K562 (cell line): ENCODE data around the gene ATP6V1F. TPM values are rescaled to one million over a fixed set of nuclear protein-coding genes. Genes with fewer than 3 reads are reported as not detected.

Experiments
- ATAC-seq: fragments of 200-7000 bp; cut with Tn5 transposase; 3 replicates; pipeline ENCODE4 v1.9.1; 2020; ENCODE audit warnings: moderate library complexity
- BruUV-seq: library from RNA; stranded (reverse); fragments of 400-500 nt; replicated peaks from 2 replicates; lab custom pipeline; 2021; lab: Mats Ljungman, UMichigan
- CTCF ChIA-PET: fragments of 300-600 bp; formaldehyde crosslinking; extraction: SDS; loops from one replicate; lab custom pipeline; 2021; ENCODE audit warnings: low intra/inter-chr PET ratio; lab: Yijun Ruan, JAX
- POLR2A ChIA-PET: fragments of 300-600, 350-650 bp; sonication (Branson Sonifier 250); formaldehyde crosslinking; extraction: SDS; loops from one replicate; lab custom pipeline; 2021; ENCODE audit warnings: antibody characterized with exemption, inconsistent platforms; lab: Yijun Ruan, JAX
- DNase-seq, 4 experiments: peaks; one replicate each; pipeline versions ENCODE4 v3.0.0 to v3.0.0-alpha.2; 2011 to 2018; ENCODE audit warnings: low spot score in 3 of 4, mixed read lengths in 3 of 4; ENCODE audit errors: extremely low read depth in 1 of 4
- FAIRE-seq: peaks from 2 replicates; lab custom pipeline; 2011; peaks lifted over from hg19 to GRCh38; lab: Jason Lieb, UNC
- H2AFZ ChIP-seq: 2 replicates; pipeline ENCODE4 v1.6.0; 2011; ENCODE audit warnings: low read depth, low read length, control low read depth, inconsistent platforms
- H3K27ac ChIP-seq: fragments of 200-600 bp; 3 replicates; pipeline ENCODE4 v1.8.0; 2011; ENCODE audit warnings: low read depth, mild to moderate bottlenecking, control low read depth, inconsistent platforms, low read length, moderate library complexity, mixed read lengths; ENCODE audit errors: extremely low read depth
- H3K27me3 ChIP-seq, 2 experiments: fragments of 300-600 bp in 1 of 2; 2 replicates in 1 of 2; 3 replicates in 1 of 2; pipeline versions ENCODE4 v1.6.0 to v1.8.0; 2011; ENCODE audit warnings: inconsistent platforms in 2 of 2, low read length in 2 of 2, mild to moderate bottlenecking in 1 of 2, mixed read lengths in 1 of 2, moderate library complexity in 1 of 2; ENCODE audit not compliant: control insufficient read depth in 2 of 2, insufficient read depth in 2 of 2
- H3K36me3 ChIP-seq: fragments of 300-600 bp; 3 replicates; pipeline ENCODE4 v1.8.0; 2011; ENCODE audit warnings: mild to moderate bottlenecking, low read length, inconsistent platforms; ENCODE audit not compliant: control insufficient read depth, insufficient read depth
- H3K4me1 ChIP-seq, 2 experiments: fragments of 200-600 bp in 1 of 2; replicated peaks in 1 of 2; 2 replicates in 1 of 2; 3 replicates in 1 of 2; pipeline versions ENCODE4 v1.5.1 to v1.8.0; 2011; ENCODE audit warnings: inconsistent platforms in 2 of 2, low read length in 2 of 2, mild to moderate bottlenecking in 1 of 2, mixed read lengths in 1 of 2, moderate library complexity in 1 of 2; ENCODE audit not compliant: control insufficient read depth in 2 of 2, insufficient read depth in 2 of 2
- H3K4me2 ChIP-seq: 2 replicates; pipeline ENCODE4 v1.6.1; 2011; ENCODE audit warnings: low read length, control low read depth, inconsistent platforms, mixed read lengths; ENCODE audit not compliant: insufficient read depth
- H3K4me3 ChIP-seq: fragments of 200-600 bp; sonication (generic), shearing (Covaris generic); 2 replicates; pipeline ENCODE4 v1.5.1; 2016; ENCODE audit warnings: control low read depth, inconsistent platforms
- H3K79me2 ChIP-seq: fragments of 200-600 bp; 3 replicates; pipeline ENCODE4 v1.8.0; 2011; ENCODE audit warnings: low read length, inconsistent platforms; ENCODE audit not compliant: control insufficient read depth, insufficient read depth
- H3K9ac ChIP-seq, 2 experiments: 2 replicates each; pipeline versions ENCODE4 v1.6.0 to v1.6.1; 2011; ENCODE audit warnings: low read depth in 2 of 2, low read length in 2 of 2, control low read depth in 1 of 2, inconsistent platforms in 1 of 2, mild to moderate bottlenecking in 1 of 2, mixed read lengths in 1 of 2; ENCODE audit not compliant: insufficient read depth in 1 of 2
- H3K9me1 ChIP-seq: one replicate; pipeline ENCODE4 v1.6.0; 2011; ENCODE audit warnings: inconsistent platforms, mild to moderate bottlenecking, low read length, moderate library complexity; ENCODE audit not compliant: control insufficient read depth, insufficient read depth
- H3K9me3 ChIP-seq: replicated peaks from 2 replicates; pipeline ENCODE4 v1.5.1; 2011; ENCODE audit warnings: low read depth, low read length, inconsistent platforms; ENCODE audit not compliant: control insufficient read depth, insufficient read depth
- H4K20me1 ChIP-seq: replicated peaks from 2 replicates; pipeline ENCODE4 v1.6.1; 2011; ENCODE audit warnings: low read length, inconsistent platforms, mixed read lengths; ENCODE audit not compliant: control insufficient read depth, insufficient read depth
- CBX3 ChIP-seq, 2 experiments: IDR thresholded peaks; 1 replicate in 1 of 2; 2 replicates in 1 of 2; pipeline ENCODE4 v1.6.1; 2012; ENCODE audit warnings: inconsistent platforms in 2 of 2, low read length in 2 of 2, borderline replicate concordance in 1 of 2, control low read depth in 1 of 2
- CREB3L1 ChIP-seq: fragments of 450-650 bp; IDR thresholded peaks from 2 replicates; pipeline ENCODE4 v1.6.1; 2014; ENCODE audit warnings: low read depth, mild to moderate bottlenecking, moderate library complexity, borderline replicate concordance
- GTF3C2 ChIP-seq: IDR thresholded peaks from 3 replicates; pipeline ENCODE4 v1.6.1; 2011; ENCODE audit warnings: borderline replicate concordance, mild to moderate bottlenecking, moderate library complexity; ENCODE audit not compliant: insufficient read length; ENCODE audit errors: extremely low read depth
- NFYB ChIP-seq: IDR thresholded peaks from 2 replicates; pipeline ENCODE4 v1.6.1; 2011; ENCODE audit warnings: mild to moderate bottlenecking, moderate library complexity; ENCODE audit not compliant: insufficient read length; ENCODE audit errors: extremely low read depth
- POLR2AphosphoS5 ChIP-seq: IDR thresholded peaks from 2 replicates; pipeline ENCODE4 v1.6.1; 2011; ENCODE audit warnings: mild to moderate bottlenecking, low read depth, low read length, moderate library complexity; ENCODE audit not compliant: control insufficient read depth, insufficient read depth
- ZBTB11 ChIP-seq, 3 experiments: fragments of 200-800 bp in 1 of 3; fragments of 250-450 bp in 1 of 3; fragments of 450-650 bp in 1 of 3; sonication (Bioruptor Pico) in 1 of 3; sonication (Bioruptor generic) in 1 of 3; formaldehyde crosslinking in 1 of 3; IDR thresholded peaks; 2 replicates each; pipeline versions ENCODE4 v1.6.1 to v1.8.0; 2016 to 2022; ENCODE audit warnings: mild to moderate bottlenecking in 2 of 3, missing genetic modification characterization in 2 of 3, missing compliant biosample characterization in 1 of 3, moderate library complexity in 1 of 3
- ZNF140 ChIP-seq: fragments of 250-450 bp; sonication (Bioruptor Pico); IDR thresholded peaks from 2 replicates; pipeline ENCODE4 v1.8.0; 2021; ENCODE audit warnings: moderate library complexity, mild to moderate bottlenecking, inconsistent platforms
- ZNF57 ChIP-seq: fragments of 450-650 bp; formaldehyde crosslinking; IDR thresholded peaks from 2 replicates; pipeline ENCODE4 v1.4.0; 2020; ENCODE audit warnings: mild to moderate bottlenecking, moderate library complexity
- ZNF740 ChIP-seq, 3 experiments: fragments of 200-800 bp in 1 of 3; sonication (Bioruptor generic) in 1 of 3; sonication (generic) in 1 of 3; formaldehyde crosslinking in 1 of 3; IDR thresholded peaks; 2 replicates each; pipeline versions ENCODE4 v1.6.1 to v1.8.0; 2016 to 2022; ENCODE audit warnings: mild to moderate bottlenecking in 2 of 3, missing compliant biosample characterization in 2 of 3, missing genetic modification characterization in 2 of 3, missing genetic modification reagents in 1 of 3
- WGBS: fragments of 100-300 bp; shearing (Covaris generic); methylation state at CpG from one replicate; pipeline ENCODE4 v1.1.6; 2016; ENCODE audit warnings: low coverage, mixed read lengths; ENCODE audit not compliant: insufficient coverage; ENCODE audit errors: missing lambda C conversion rate; 5-methylcytosine and 5-hydroxymethylcytosine counted together
- in situ Hi-C: fragments of 300-500 bp; cut with MboI; formaldehyde crosslinking; loops from 4 replicates; pipeline ENCODE4 v1.15.0; 2018; ENCODE audit warnings: inconsistent platforms, mixed read lengths
- intact Hi-C: fragments of 100-400 bp; cut with micrococcal nuclease; formaldehyde crosslinking; loops from 2 replicates; pipeline ENCODE4 v1.14.2; 2022
- polyA plus RNA-seq, 8 experiments: library from polyadenylated mRNA; depleted of rRNA in 4 of 8; stranded (reverse) in 5 of 8; unstranded in 3 of 8; fragments of >200 nt; fragmentation: Nextera tagmentation in 2 of 8; fragmentation: Illumina TruSeq in 1 of 8; extraction: Ambion mirVana in 2 of 8; extraction: Trizol in 1 of 8; gene quantifications; 2 replicates each; pipeline versions ENCODE4 v1.2.1 to v1.2.3, GENCODE V29; 2011 to 2014; ENCODE audit warnings: inconsistent platforms in 1 of 8, missing spikeins in 1 of 8
- total RNA-seq, 7 experiments: library from RNA; depleted of rRNA in 6 of 7; stranded (reverse); fragments of >200 nt in 6 of 7; fragmentation: Illumina TruSeq in 2 of 7; extraction: Trizol in 2 of 7; gene quantifications; 2 replicates each; pipeline versions ENCODE4 v1.2.1 to v1.2.3, GENCODE V29; 2011 to 2021; ENCODE audit warnings: low replicate concordance in 1 of 7

The ATP6V1F gene
- total and polyA plus RNA-seq, 9 of the 15 experiments (the other 6 are each of a cell fraction or from before 2014, with no cell fraction given) = 206 to 1,123 (median 542) TPM

DNA sequence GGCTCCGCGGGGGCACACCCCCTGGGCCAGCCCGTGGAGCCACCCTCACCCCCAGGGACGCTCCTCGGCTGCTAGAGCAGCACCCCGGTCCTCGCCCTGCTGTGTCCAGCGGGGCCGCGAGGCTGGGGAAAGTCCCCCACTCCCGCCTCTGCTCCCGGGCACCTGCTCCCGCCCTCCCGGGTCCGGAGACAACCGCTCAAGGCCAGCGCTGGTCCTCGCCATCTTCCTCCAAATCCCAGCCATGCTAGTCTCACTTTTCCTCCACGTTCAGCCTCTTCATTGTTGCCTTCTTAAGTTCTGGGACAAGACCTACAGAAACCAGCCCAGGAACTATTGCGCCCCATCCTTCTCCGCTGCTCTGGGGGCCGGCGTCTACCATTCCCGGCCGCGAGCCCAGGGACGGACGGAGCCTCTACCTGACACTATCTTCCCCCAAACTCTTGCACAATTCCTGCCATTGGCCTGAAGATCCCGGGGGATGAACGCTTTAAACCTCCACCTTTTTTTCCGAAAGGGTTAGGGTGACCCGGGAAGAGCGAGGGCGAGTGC is 52.7 kb downstream of the ATP6V1F start:
- ChIA-PET POLR2A (interaction anchor here (1.0 kb wide), 1 partner anchor 177 kb away, joined by 3 read pairs; the partner anchor contains the start of gene CALU), CTCF (no interaction called here)
- peaks cover 61 to 79% of the 10 kb centered on the region in 2 experiments; a peak in 4 of 5 replicates for H3K27me3 ChIP-seq
- FAIRE-seq (no peak), DNase-seq (no peak), ATAC-seq (no peak)
- peaks cover 11% of the 10 kb centered on the region; the same call in 1 of the 2 replicates for H4K20me1 ChIP-seq
- no peak overlapping the region for H2AFZ ChIP-seq
- no peak overlapping the region for H3K27ac ChIP-seq
- intact Hi-C loops = no loop called here
- H3K79me2 ChIP-seq = no peaks in the 10 kb centered on the region
- H3K9me1 ChIP-seq = no peaks in the 10 kb centered on the region
- in situ Hi-C loops = no loop called here
- no TSS peak for BruUV-seq
- peaks cover 0 to 29% of the 10 kb centered on the region in 2 experiments; a peak in 2 of 5 replicates for H3K4me1 ChIP-seq
- H3K9me3 ChIP-seq = no peaks in the 10 kb centered on the region; the same call in 1 of the 2 replicates
- H3K36me3 ChIP-seq = no peaks in the 10 kb centered on the region
- no peak overlapping the region for H3K9ac ChIP-seq
- no peak overlapping the region for H3K4me2 ChIP-seq
- WGBS = 7% methylated on average over 33 of the region's 34 CpGs
- H3K4me3 ChIP-seq = no peak overlapping the region
- TF ChIP-seq CBX3 (IDR thresholded peaks at IDR 0.05; ENCODE audit: borderline replicate concordance in 1 of 2, low read length in 2 of 2) = no peak
- no peak for TF ChIP-seq CREB3L1
- TF ChIP-seq NFYB = no peak
- TF ChIP-seq GTF3C2 = no peak
- no peak for TF ChIP-seq ZBTB11 (CRISPR knock-in tag; IDR thresholded peaks at IDR 0.05)
- no peak for TF ChIP-seq ZNF57 (CRISPR knock-in tag)
- no peak for TF ChIP-seq ZNF740 (CRISPR knock-in tag; IDR thresholded peaks at IDR 0.05)
- TF ChIP-seq ZNF740 (tag; IDR thresholded peaks at IDR 0.05) = no peak
- TF ChIP-seq POLR2AphosphoS5 = no peak
- no peak for TF ChIP-seq ZNF140 (CRISPR knock-in tag)
